ENCODE results near the gene RSAD2. TPM values are rescaled to one million over a fixed set of nuclear protein-coding genes. Genes with fewer than 3 reads are reported as not detected.
A peak's percentile ranks its signal among the peaks of the same experiment; 100 is the strongest.

RSAD2 gene
- total and polyA plus RNA-seq, 9 of the 15 experiments (the other 6 are each of a cell fraction or from before 2014, with no cell fraction given): 0.15 to 1.4 (median 0.28) TPM

- TF ChIP-seq MNT (conservative IDR thresholded peaks at IDR 0.05) (peak in 1 of 2 experiments; percentile 58; a peak in 2 of 4 replicates), ZNF644 (tag; IDR thresholded peaks at IDR 0.05; ENCODE audit: low read depth) (0 out of 2 replicates have a peak, but pooled peaks have one; percentile 48), ZNF140 (CRISPR knock-in tag; IDR thresholded peaks at IDR 0.05) (no peak), GABPA (tag; conservative IDR thresholded peaks at IDR 0.05; ENCODE audit: low read depth) (no peak), CBX5 (IDR thresholded peaks at IDR 0.05; ENCODE audit: borderline replicate concordance, low read depth) (no peak), ZNF449 (CRISPR knock-in tag; IDR thresholded peaks at IDR 0.05) (no peak), HNRNPLL (IDR thresholded peaks at IDR 0.05; ENCODE audit: low read depth, low read length, poor library complexity, severe bottlenecking) (no peak), ZNF436 (CRISPR knock-in tag; IDR thresholded peaks at IDR 0.05) (no peak), HES1 (IDR thresholded peaks at IDR 0.05; ENCODE audit: low read depth) (peak; percentile 49; the same call in 1 of the 2 replicates), RFX5 (IDR thresholded peaks at IDR 0.05; ENCODE audit: low read depth, low read length) (no peak), ZBTB26 (CRISPR knock-in tag; IDR thresholded peaks at IDR 0.05) (no peak), ADNP (tag; IDR thresholded peaks at IDR 0.05) (peak; percentile 81; the same call in 1 of the 2 replicates), HMGN3 (IDR thresholded peaks at IDR 0.05; ENCODE audit: borderline replicate concordance, extremely low read depth, insufficient read length, low read depth, low read length) (no peak), PCBP1 (IDR thresholded peaks at IDR 0.05; ENCODE audit: low read depth, low read length, poor library complexity, severe bottlenecking) (no peak), SRSF3 (IDR thresholded peaks at IDR 0.05; ENCODE audit: insufficient read depth, low read length) (no peak), POLR3G (IDR thresholded peaks at IDR 0.05; ENCODE audit: extremely low read depth, insufficient read length, insufficient replicate concordance) (no peak), RB1 (IDR thresholded peaks at IDR 0.05; ENCODE audit: low read depth) (no peak), BCOR (IDR thresholded peaks at IDR 0.05) (peak; percentile 68; the same call in 1 of the 2 replicates), YBX1 (IDR thresholded peaks at IDR 0.05) (no peak), NFRKB (IDR thresholded peaks at IDR 0.05; ENCODE audit: low read depth) (0 out of 2 replicates have a peak, but pooled peaks have one; percentile 44), ESRRB (CRISPR knock-in tag; IDR thresholded peaks at IDR 0.05; ENCODE audit: borderline replicate concordance) (no peak), THRAP3 (IDR thresholded peaks at IDR 0.05; ENCODE audit: borderline replicate concordance) (no peak), POLR2AphosphoS5 (IDR thresholded peaks at IDR 0.05; ENCODE audit: control insufficient read depth, insufficient read depth, low read depth, low read length) (peak; percentile 83)
Measured at GRCh38 chr2:6880200-6880733, 2.7 kb downstream of the RSAD2 start (continued).
